Left lung (tissue), 10 donors: ENCODE results near the gene KIF2A. TPM values are rescaled to one million over a fixed set of nuclear protein-coding genes. Genes with fewer than 3 reads are reported as not detected.
A peak's percentile ranks its signal among the peaks of the same experiment; 100 is the strongest.

Experiments used
- ATAC-seq: fragments of 200-7000 bp; cut with Tn5 transposase; one replicate; pipeline ENCODE4 v1.9.1; 2020; ENCODE audit warnings: moderate library complexity
- DNase-seq, 4 donors: peaks; one replicate each; pipeline ENCODE4 v3.0.0-alpha.2; 2013 to 2020
- H3K27ac ChIP-seq, 2 donors: fragments of 200-600 bp; sonication (generic) in 1 of 2; one replicate each; pipeline versions ENCODE4 v1.5.0 to v1.8.0; 2020 to 2021
- H3K27me3 ChIP-seq, 2 donors: fragments of 200-600 bp; sonication (generic) in 1 of 2; one replicate each; pipeline versions ENCODE4 v1.5.0 to v1.8.0; 2020 to 2021
- H3K36me3 ChIP-seq, 2 donors: fragments of 200-600 bp; sonication (generic) in 1 of 2; one replicate each; pipeline versions ENCODE4 v1.5.0 to v1.8.0; 2020 to 2021
- H3K4me1 ChIP-seq, 2 donors: fragments of 200-600 bp; one replicate each; pipeline ENCODE4 v1.8.0; 2021
- H3K4me3 ChIP-seq, 2 donors: fragments of 200-600 bp; sonication (generic) in 1 of 2; one replicate each; pipeline versions ENCODE4 v1.5.0 to v1.8.0; 2020 to 2021; ENCODE audit warnings: mild to moderate bottlenecking in 1 of 2
- H3K9me3 ChIP-seq, 2 donors: fragments of 200-600 bp; sonication (generic) in 1 of 2; one replicate each; pipeline versions ENCODE4 v1.5.0 to v1.8.0; 2020 to 2021
- CTCF ChIP-seq, 2 donors: fragments of 200-600 bp; sonication (generic) in 1 of 2; IDR thresholded peaks; one replicate each; pipeline versions ENCODE4 v1.5.0 to v1.8.0; 2021; ENCODE audit warnings: antibody characterized with exemption in 2 of 2
- intact Hi-C, 2 donors: fragments of 100-400 bp; cut with DNase I; formaldehyde crosslinking; loops; one replicate each; pipeline versions ENCODE4 v1.11.2 to v1.14.2; 2022
- polyA plus RNA-seq, 6 donors: library from polyadenylated mRNA; unstranded; fragments of 120-200 nt; gene quantifications; one replicate each; pipeline ENCODE4 v1.2.1, GENCODE V29; 2013; ENCODE audit not compliant: insufficient read length in 6 of 6
- total RNA-seq, 2 donors: library from RNA; stranded (reverse); fragmentation: NEBNext Ultra II Directional; extraction: Animal tissue kit (Norgen Biotek cat#: 25700); gene quantifications; one replicate each; pipeline ENCODE4 v1.2.1, GENCODE V29; 2021
- donor health status: DM: no; HTN: yes; CAD: no.
- donor health status: DM: no; HTN: no; CAD: no.

KIF2A gene
- total and polyA plus RNA-seq, 8 donors = 26.3 to 48.3 (median 43.0) TPM

GRCh38 chr5:62419609-62420008, 113.6 kb downstream of the KIF2A start:
- no peak overlapping the region for H3K27ac ChIP-seq
- ATAC-seq = no peak
- no peaks in the 10 kb centered on the region for H3K9me3 ChIP-seq
- no peak for DNase-seq
- intact Hi-C loops = no loop called here
- H3K27me3 ChIP-seq = no peaks in the 10 kb centered on the region
- TF ChIP-seq CTCF (IDR thresholded peaks at IDR 0.05) = no peak
- peaks cover 0 to 1% of the 10 kb centered on the region in 2 donors for H3K4me1 ChIP-seq
- H3K36me3 ChIP-seq = peaks cover 0 to 6% of the 10 kb centered on the region in 2 donors
- H3K4me3 ChIP-seq = no peak overlapping the region

GRCh38 chr5:62421414-62421813, 115.4 kb downstream of the KIF2A start:
- no peak for TF ChIP-seq CTCF (IDR thresholded peaks at IDR 0.05)
- peaks cover 0 to 6% of the 10 kb centered on the region in 2 donors for H3K36me3 ChIP-seq
- no peaks in the 10 kb centered on the region for H3K27me3 ChIP-seq
- H3K4me3 ChIP-seq = no peak overlapping the region
- intact Hi-C loops = no loop called here
- ATAC-seq = no peak
- H3K4me1 ChIP-seq = no peaks in the 10 kb centered on the region
- DNase-seq = no peak
- H3K27ac ChIP-seq = no peak overlapping the region
- H3K9me3 ChIP-seq = no peaks in the 10 kb centered on the region

GRCh38 chr5:62424763-62425162, 118.8 kb downstream of the KIF2A start:
- no peak for DNase-seq
- ATAC-seq = no peak
- TF ChIP-seq CTCF (IDR thresholded peaks at IDR 0.05) = no peak
- intact Hi-C loops = no loop called here
- Histone ChIP-seq H3K36me3 (no peaks in the 10 kb centered on the region), H3K27ac (no peak overlapping the region), H3K27me3 (no peaks in the 10 kb centered on the region), H3K4me3 (no peak overlapping the region), H3K9me3 (no peaks in the 10 kb centered on the region), H3K4me1 (no peaks in the 10 kb centered on the region)

GRCh38 chr5:62431735-62432620, 126.0 kb downstream of the KIF2A start:
- intact Hi-C loops = no loop called here
- no peaks in the 10 kb centered on the region for H3K9me3 ChIP-seq
- no peaks in the 10 kb centered on the region for H3K27me3 ChIP-seq
- H3K36me3 ChIP-seq = no peaks in the 10 kb centered on the region
- ATAC-seq = peak; percentile 82
- peaks cover 12 to 27% of the 10 kb centered on the region in 2 donors for H3K4me1 ChIP-seq
- peak overlapping the region; percentile 13 to 45 for H3K27ac ChIP-seq
- peak in 1 of 4 donors; percentile 23 for DNase-seq
- H3K4me3 ChIP-seq = no peak overlapping the region
- no peak for TF ChIP-seq CTCF (IDR thresholded peaks at IDR 0.05)

GRCh38 chr5:62432621-62433064, 126.6 kb downstream of the KIF2A start:
- Histone ChIP-seq H3K4me3 (no peak overlapping the region), H3K36me3 (no peaks in the 10 kb centered on the region), H3K27me3 (no peaks in the 10 kb centered on the region), H3K4me1 (peaks cover 12 to 27% of the 10 kb centered on the region in 2 donors), H3K27ac (peak overlapping the region in 1 of 2 donors; percentile 45), H3K9me3 (no peaks in the 10 kb centered on the region)
- ATAC-seq (peak; percentile 20), DNase-seq (no peak)
- TF ChIP-seq CTCF (IDR thresholded peaks at IDR 0.05) = no peak
- intact Hi-C loops = no loop called here
